ENCODE data around the gene RAPGEFL1.

DNA sequence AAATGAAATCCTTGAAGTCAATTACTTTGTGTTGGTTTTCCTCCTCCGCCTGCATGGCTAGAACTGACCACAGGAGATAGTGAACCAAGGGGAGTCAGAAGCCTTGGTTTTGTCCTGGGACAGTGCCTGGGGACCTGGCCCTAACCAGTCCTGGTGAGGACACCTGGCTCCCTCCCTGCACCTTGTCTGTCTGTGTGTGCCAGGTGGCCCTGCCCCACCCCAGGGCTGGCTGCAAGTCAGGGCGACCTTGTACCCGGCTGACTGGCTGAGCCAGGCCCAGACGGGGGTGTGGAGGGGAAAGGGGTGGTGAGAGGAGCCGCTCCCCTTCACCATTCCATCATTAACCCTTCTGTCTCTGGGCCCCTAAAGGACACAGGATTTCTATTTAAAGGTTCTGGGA is 3.4 kb downstream of the RAPGEFL1 start:
- TF ChIP-seq TARDBP (IDR thresholded peaks at IDR 0.05): no peak
- TF ChIP-seq NFRKB (IDR thresholded peaks at IDR 0.05): no peak
- TF ChIP-seq ZNF384 (IDR thresholded peaks at IDR 0.05): no peak
- no peak for TF ChIP-seq ELF4 (IDR thresholded peaks at IDR 0.05)
- TF ChIP-seq BHLHE40 (IDR thresholded peaks at IDR 0.05; ENCODE audit: borderline replicate concordance): no peak
- TF ChIP-seq, protein P1, sequence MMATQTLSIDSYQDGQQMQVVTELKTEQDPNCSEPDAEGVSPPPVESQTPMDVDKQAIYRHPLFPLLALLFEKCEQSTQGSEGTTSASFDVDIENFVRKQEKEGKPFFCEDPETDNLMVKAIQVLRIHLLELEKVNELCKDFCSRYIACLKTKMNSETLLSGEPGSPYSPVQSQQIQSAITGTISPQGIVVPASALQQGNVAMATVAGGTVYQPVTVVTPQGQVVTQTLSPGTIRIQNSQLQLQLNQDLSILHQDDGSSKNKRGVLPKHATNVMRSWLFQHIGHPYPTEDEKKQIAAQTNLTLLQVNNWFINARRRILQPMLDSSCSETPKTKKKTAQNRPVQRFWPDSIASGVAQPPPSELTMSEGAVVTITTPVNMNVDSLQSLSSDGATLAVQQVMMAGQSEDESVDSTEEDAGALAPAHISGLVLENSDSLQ (IDR thresholded peaks at IDR 0.05): no peak
- TF ChIP-seq ARNT (IDR thresholded peaks at IDR 0.05): no peak
- no peak for TF ChIP-seq FOXM1 (IDR thresholded peaks at IDR 0.05; ENCODE audit: borderline replicate concordance)
- TF ChIP-seq FOXK2 (IDR thresholded peaks at IDR 0.05): no peak
- no peak for TF ChIP-seq SP1 (IDR thresholded peaks at IDR 0.05)
- no peak for TF ChIP-seq CTBP1 (IDR thresholded peaks at IDR 0.05; ENCODE audit: borderline replicate concordance)
- no peak for TF ChIP-seq FOXA1 (IDR thresholded peaks at IDR 0.05)

All from HEK293T (cell line).